GM18499 (cell line): ENCODE results near the gene SOHLH1.

Experiments used
- ATAC-seq: cut with Tn5 transposase; IDR thresholded peaks from one replicate; pipeline ENCODE4 v1.9.1; 2021; ENCODE audit warnings: moderate number of reproducible peaks; ENCODE audit not compliant: insufficient read depth, unreplicated experiment

SOHLH1 gene

GRCh38 chr9:135731454-135731853 is 32.2 kb upstream of the SOHLH1 start:
- no peak for ATAC-seq

GRCh38 chr9:135729480-135729879 is 30.2 kb upstream of the SOHLH1 start:
- no peak for ATAC-seq

- no peak for ATAC-seq
Measured at GRCh38 chr9:135728436-135729110, 29.3 kb upstream of the SOHLH1 start.

GRCh38 chr9:135727257-135727875 is 28.1 kb upstream of the SOHLH1 start:
- no peak for ATAC-seq

GRCh38 chr9:135726138-135726853 is 27.0 kb upstream of the SOHLH1 start:
- ATAC-seq, result no peak

GRCh38 chr9:135724186-135724787 is 25.0 kb upstream of the SOHLH1 start:
- no peak for ATAC-seq

GRCh38 chr9:135722365-135722764 is 23.1 kb upstream of the SOHLH1 start:
- ATAC-seq, result no peak

- no peak for ATAC-seq
Measured at GRCh38 chr9:135719472-135719871, 20.2 kb upstream of the SOHLH1 start.

- no peak for ATAC-seq
Measured at GRCh38 chr9:135718616-135719015, 19.3 kb upstream of the SOHLH1 start.

- no peak for ATAC-seq
Measured at GRCh38 chr9:135717410-135717809, 18.1 kb upstream of the SOHLH1 start.

- ATAC-seq, result no peak
Measured at GRCh38 chr9:135716045-135716444, 16.8 kb upstream of the SOHLH1 start.

GRCh38 chr9:135715056-135715595 is 15.8 kb upstream of the SOHLH1 start:
- no peak for ATAC-seq

- ATAC-seq, result no peak
Measured at GRCh38 chr9:135714242-135715055, 15.2 kb upstream of the SOHLH1 start.

GRCh38 chr9:135712613-135713295 is 13.5 kb upstream of the SOHLH1 start:
- no peak for ATAC-seq

GRCh38 chr9:135711881-135712280 is 12.6 kb upstream of the SOHLH1 start:
- no peak for ATAC-seq

GRCh38 chr9:135711391-135711790 is 12.1 kb upstream of the SOHLH1 start:
- no peak for ATAC-seq

- ATAC-seq, result no peak
Measured at GRCh38 chr9:135708164-135708563, 8.9 kb upstream of the SOHLH1 start.

- no peak for ATAC-seq
Measured at GRCh38 chr9:135707252-135708138, 8.2 kb upstream of the SOHLH1 start.

- ATAC-seq, result no peak
Measured at GRCh38 chr9:135706288-135706687, 7.0 kb upstream of the SOHLH1 start.
